HG03558 (cell line): ENCODE results near the gene GPR52.

Source experiments
- ATAC-seq: cut with Tn5 transposase; IDR thresholded peaks from one replicate; pipeline ENCODE4 v1.9.1; 2021; ENCODE audit warnings: moderate number of reproducible peaks; ENCODE audit not compliant: unreplicated experiment; ENCODE audit errors: extremely low read depth

The GPR52 gene

GRCh38 chr1:174465855-174466254 is 18.1 kb downstream of the GPR52 start:
- ATAC-seq: no peak

- ATAC-seq: no peak
Observed at GRCh38 chr1:174466607-174467006, 18.8 kb downstream of the GPR52 start.

- ATAC-seq: no peak
Observed at GRCh38 chr1:174469052-174469451, 21.3 kb downstream of the GPR52 start.

- no peak for ATAC-seq
Observed at GRCh38 chr1:174469687-174470086, 21.9 kb downstream of the GPR52 start.

GRCh38 chr1:174479281-174479680 is 31.5 kb downstream of the GPR52 start:
- ATAC-seq: no peak

GRCh38 chr1:174480324-174480723 is 32.6 kb downstream of the GPR52 start:
- no peak for ATAC-seq

GRCh38 chr1:174491606-174492005 is 43.8 kb downstream of the GPR52 start:
- ATAC-seq: no peak

- ATAC-seq: no peak
Observed at GRCh38 chr1:174497478-174497877, 49.7 kb downstream of the GPR52 start.
